NCI-H226 (cell line): ENCODE results near the gene DYNLT1.
"Not testable (repeated sequence)": the region's sequence is repeated elsewhere in the genome, so short reads cannot be mapped to it uniquely, and the experiment has no call there.

Experiments
- DNase-seq: peaks from one replicate; pipeline ENCODE4 v3.0.0-alpha.2; 2015

DYNLT1 gene

GRCh38 chr6:158644231-158645063 lies at the start of gene DYNLT1:
Gene DYNLT1, minus strand, starts transcription at chr6:158644743. Its CDS starts 35 bp downstream, at chr6:158644708.
- DNase-seq, result peak; percentile 90

GRCh38 chr6:158688860-158689259 lies 44.3 kb upstream of the DYNLT1 start:
- DNase-seq, result peak; percentile 26

- no peak for DNase-seq
These were observed 43.0 kb upstream of the DYNLT1 start for GRCh38 chr6:158687506-158687905.

GRCh38 chr6:158686791-158687381 lies 42.3 kb upstream of the DYNLT1 start:
- no peak for DNase-seq

- no peak for DNase-seq
These were observed 41.8 kb upstream of the DYNLT1 start for GRCh38 chr6:158686311-158686710.

GRCh38 chr6:158684745-158685324 lies 40.3 kb upstream of the DYNLT1 start:
- no peak for DNase-seq

- no peak for DNase-seq
These were observed 39.8 kb upstream of the DYNLT1 start for GRCh38 chr6:158684311-158684710.

- DNase-seq, result no peak
These were observed 35.9 kb upstream of the DYNLT1 start for GRCh38 chr6:158680481-158680880.

- DNase-seq, result no peak
These were observed 35.5 kb upstream of the DYNLT1 start for GRCh38 chr6:158680015-158680414.

- no peak for DNase-seq
These were observed 33.5 kb upstream of the DYNLT1 start for GRCh38 chr6:158677906-158678578.

GRCh38 chr6:158677094-158677493 lies 32.6 kb upstream of the DYNLT1 start:
- not testable (repeated sequence) for DNase-seq

GRCh38 chr6:158674342-158675131 lies 30.0 kb upstream of the DYNLT1 start:
- no peak for DNase-seq

- DNase-seq, result no peak
These were observed 28.2 kb upstream of the DYNLT1 start for GRCh38 chr6:158672726-158673125.

GRCh38 chr6:158672119-158672518 lies 27.6 kb upstream of the DYNLT1 start:
- not testable (repeated sequence) for DNase-seq

GRCh38 chr6:158669145-158670035 lies 24.8 kb upstream of the DYNLT1 start:
- peak; percentile 31 for DNase-seq

GRCh38 chr6:158668707-158669103 lies 24.2 kb upstream of the DYNLT1 start:
- no peak for DNase-seq

- DNase-seq, result no peak
These were observed 22.9 kb upstream of the DYNLT1 start for GRCh38 chr6:158667360-158667981.

GRCh38 chr6:158666628-158667359 lies 22.3 kb upstream of the DYNLT1 start:
- no peak for DNase-seq

- no peak for DNase-seq
These were observed 20.8 kb upstream of the DYNLT1 start for GRCh38 chr6:158665332-158665731.

GRCh38 chr6:158663625-158664165 lies 19.2 kb upstream of the DYNLT1 start:
- no peak for DNase-seq
